NB4 (cell line): ENCODE data around the gene SMAD3.

Experiments
- DNase-seq: peaks from one replicate; pipeline ENCODE4 v3.0.0; 2010; ENCODE audit warnings: low read depth
- H3K4me3 ChIP-seq: one replicate; pipeline ENCODE4 v1.5.1; 2011; ENCODE audit warnings: mild to moderate bottlenecking, low read depth, low read length, moderate library complexity
- MYC ChIP-seq: IDR thresholded peaks from 2 replicates; pipeline ENCODE4 v1.6.1; 2011; ENCODE audit warnings: low read depth, low read length
- POLR2A ChIP-seq: IDR thresholded peaks from 2 replicates; pipeline ENCODE4 v1.6.1; 2011; ENCODE audit warnings: mild to moderate bottlenecking; ENCODE audit not compliant: insufficient read length; ENCODE audit errors: extremely low read depth
- TF ChIP-seq, protein P1 (sequence below): IDR thresholded peaks from one replicate; pipeline ENCODE4 v1.5.1; 2012; ENCODE audit warnings: low read depth, low read length
- TF ChIP-seq, protein P2 (sequence below): IDR thresholded peaks from 2 replicates; pipeline ENCODE4 v1.6.1; 2011; ENCODE audit warnings: low read depth, low read length

The SMAD3 gene

DNA sequence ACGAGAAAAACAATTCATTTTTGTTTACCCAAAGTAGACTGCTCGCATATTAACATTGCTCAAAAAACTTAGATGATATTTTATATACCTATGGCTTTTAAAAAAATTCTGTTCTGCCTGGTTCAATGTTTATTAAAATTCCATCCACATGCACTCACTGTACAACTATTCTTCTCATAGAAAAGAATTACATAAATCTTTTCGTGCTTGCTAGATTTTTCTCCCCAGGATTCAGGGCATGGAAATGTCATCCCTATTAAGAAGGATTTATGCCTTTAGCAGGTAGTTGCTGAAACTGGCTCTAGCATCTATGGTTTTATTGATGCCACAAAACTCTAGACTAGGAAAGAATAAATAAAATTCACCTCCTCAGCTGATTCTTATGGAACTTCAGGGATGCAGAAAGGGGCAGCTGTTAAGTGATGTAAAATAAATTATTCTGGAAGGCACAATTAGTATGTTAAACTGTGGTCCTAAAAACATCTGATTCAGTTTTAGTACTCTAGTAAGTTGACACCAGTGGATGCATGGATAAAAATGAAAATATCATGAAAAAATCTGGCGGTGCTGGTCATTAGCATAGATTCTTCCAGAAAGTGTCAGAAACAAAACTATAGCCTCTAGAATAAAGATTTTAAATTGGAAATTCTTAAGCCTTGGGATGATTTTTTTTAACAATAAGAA, 147.4 kb downstream of the SMAD3 start:
- no peak overlapping the region for H3K4me3 ChIP-seq
- DNase-seq = no peak
- TF ChIP-seq, protein P1, sequence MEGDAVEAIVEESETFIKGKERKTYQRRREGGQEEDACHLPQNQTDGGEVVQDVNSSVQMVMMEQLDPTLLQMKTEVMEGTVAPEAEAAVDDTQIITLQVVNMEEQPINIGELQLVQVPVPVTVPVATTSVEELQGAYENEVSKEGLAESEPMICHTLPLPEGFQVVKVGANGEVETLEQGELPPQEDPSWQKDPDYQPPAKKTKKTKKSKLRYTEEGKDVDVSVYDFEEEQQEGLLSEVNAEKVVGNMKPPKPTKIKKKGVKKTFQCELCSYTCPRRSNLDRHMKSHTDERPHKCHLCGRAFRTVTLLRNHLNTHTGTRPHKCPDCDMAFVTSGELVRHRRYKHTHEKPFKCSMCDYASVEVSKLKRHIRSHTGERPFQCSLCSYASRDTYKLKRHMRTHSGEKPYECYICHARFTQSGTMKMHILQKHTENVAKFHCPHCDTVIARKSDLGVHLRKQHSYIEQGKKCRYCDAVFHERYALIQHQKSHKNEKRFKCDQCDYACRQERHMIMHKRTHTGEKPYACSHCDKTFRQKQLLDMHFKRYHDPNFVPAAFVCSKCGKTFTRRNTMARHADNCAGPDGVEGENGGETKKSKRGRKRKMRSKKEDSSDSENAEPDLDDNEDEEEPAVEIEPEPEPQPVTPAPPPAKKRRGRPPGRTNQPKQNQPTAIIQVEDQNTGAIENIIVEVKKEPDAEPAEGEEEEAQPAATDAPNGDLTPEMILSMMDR = no peak
- no peak for TF ChIP-seq POLR2A
- TF ChIP-seq, protein P2, sequence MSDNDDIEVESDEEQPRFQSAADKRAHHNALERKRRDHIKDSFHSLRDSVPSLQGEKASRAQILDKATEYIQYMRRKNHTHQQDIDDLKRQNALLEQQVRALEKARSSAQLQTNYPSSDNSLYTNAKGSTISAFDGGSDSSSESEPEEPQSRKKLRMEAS = no peak
- TF ChIP-seq MYC = no peak

DNA sequence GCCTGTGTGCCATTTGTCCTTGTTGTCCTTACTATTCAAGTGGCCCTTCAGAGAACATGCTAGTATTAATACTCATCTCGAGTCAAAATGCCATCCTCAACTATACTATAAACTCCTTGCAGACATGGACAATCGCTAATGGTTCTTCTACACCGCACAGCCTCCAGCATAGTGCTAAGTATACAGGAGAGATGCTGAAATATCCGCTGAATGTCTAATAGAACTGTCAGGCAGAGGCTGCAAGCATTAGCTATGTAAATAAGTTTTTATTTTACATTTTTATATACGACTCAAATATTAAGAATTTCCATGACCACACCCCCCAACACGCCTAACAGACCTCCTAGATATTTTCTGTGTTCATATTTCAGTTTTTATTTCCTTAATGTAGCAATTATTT, 149.7 kb downstream of the SMAD3 start:
- no peak overlapping the region for H3K4me3 ChIP-seq
- DNase-seq = no peak
- TF ChIP-seq POLR2A = no peak
- TF ChIP-seq, protein P2 = no peak
- TF ChIP-seq MYC = no peak
- TF ChIP-seq, protein P1 = no peak

DNA sequence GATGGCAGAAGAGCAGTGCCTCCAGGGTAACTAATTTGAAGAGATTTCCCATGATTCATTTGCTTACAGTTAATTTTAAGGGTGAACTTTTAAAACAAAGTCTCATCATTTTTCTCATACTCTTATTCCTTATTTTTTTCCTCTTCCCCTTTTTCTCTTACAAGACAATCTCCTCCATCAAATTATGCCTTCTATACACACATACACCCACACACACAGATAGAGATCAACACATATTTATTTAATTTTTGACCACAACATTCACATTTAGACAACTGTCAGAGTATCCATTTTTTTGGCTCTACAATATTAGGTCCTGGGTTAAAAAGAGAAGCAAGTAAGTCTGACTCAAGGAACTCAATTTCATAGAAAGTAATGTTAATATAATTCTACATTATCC, 151.5 kb downstream of the SMAD3 start:
- no peak for DNase-seq
- no peak for TF ChIP-seq POLR2A
- no peak for TF ChIP-seq MYC
- TF ChIP-seq, protein P1 = no peak
- TF ChIP-seq, protein P2 = no peak
- H3K4me3 ChIP-seq = no peak overlapping the region

DNA sequence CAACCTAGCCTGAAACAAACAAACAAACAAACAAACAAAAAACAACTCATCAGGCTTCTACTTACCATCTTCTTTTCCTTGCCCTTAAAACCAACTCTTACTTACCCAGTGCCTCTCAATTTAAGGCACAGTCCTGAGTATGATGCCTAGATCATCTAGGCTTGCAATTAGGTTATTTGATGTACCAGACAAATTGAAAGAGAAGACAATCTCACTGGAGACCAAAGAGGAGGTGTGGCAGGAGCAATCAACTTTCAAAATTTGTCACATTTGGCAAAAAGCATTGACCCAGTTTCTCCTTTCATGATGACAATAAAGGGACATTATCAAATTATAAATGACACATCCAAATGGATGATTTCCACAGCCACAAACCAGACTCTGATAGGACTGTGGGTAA, 153.0 kb downstream of the SMAD3 start:
- no peak for DNase-seq
- H3K4me3 ChIP-seq = no peak overlapping the region
- TF ChIP-seq MYC (no peak), POLR2A (no peak)
- TF ChIP-seq, protein P2 = no peak
- TF ChIP-seq, protein P1 = no peak

DNA sequence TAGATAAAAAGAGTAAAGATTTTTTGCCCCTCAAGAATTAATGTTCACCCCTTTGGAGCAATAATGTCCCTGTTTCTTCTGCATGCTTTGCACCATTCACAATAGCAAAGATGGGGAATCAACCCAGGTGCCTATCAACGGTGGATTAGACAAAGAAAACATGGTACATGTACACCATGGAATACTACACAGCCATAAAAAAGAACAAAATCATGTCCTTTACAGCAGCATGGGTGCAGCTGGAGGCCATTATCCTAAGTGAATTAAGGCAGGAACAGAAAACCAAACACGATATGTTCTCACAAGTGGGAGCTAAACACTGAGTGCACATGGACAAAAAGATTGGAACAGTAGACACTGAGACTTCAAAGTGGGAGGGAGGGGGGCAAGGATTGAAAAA, 153.9 kb downstream of the SMAD3 start:
- H3K4me3 ChIP-seq = no peak overlapping the region
- no peak for DNase-seq
- TF ChIP-seq POLR2A (no peak), MYC (no peak)
- TF ChIP-seq, protein P2 = no peak
- TF ChIP-seq, protein P1 = no peak
